ENCODE results near the gene GATA6.
"Not testable (repeated sequence)": the region's sequence is repeated elsewhere in the genome, so short reads cannot be mapped to it uniquely, and the experiment has no call there.

GATA6 gene

GRCh38 chr18:22176420-22177326 is 7.3 kb downstream of the GATA6 start:
- DNase-seq = peak; percentile 33
- in situ Hi-C loops (cut with HindIII; ENCODE audit: low pct_ligation_motif_present, low pct_unique_long_range_greater_than_20kb, low sequenced_read_pairs) = no loop called here

GRCh38 chr18:22177327-22177871 is 8.0 kb downstream of the GATA6 start:
- in situ Hi-C loops (cut with HindIII; ENCODE audit: low pct_ligation_motif_present, low pct_unique_long_range_greater_than_20kb, low sequenced_read_pairs) = no loop called here
- DNase-seq = no peak

GRCh38 chr18:22179174-22179573 is 9.8 kb downstream of the GATA6 start:
- in situ Hi-C loops (cut with HindIII; ENCODE audit: low pct_ligation_motif_present, low pct_unique_long_range_greater_than_20kb, low sequenced_read_pairs) = no loop called here
- no peak for DNase-seq

- no peak for DNase-seq
- in situ Hi-C loops (cut with HindIII; ENCODE audit: low pct_ligation_motif_present, low pct_unique_long_range_greater_than_20kb, low sequenced_read_pairs) = no loop called here
Measured at GRCh38 chr18:22179631-22180030, 10.2 kb downstream of the GATA6 start.

GRCh38 chr18:22180722-22181121 is 11.3 kb downstream of the GATA6 start:
- no peak for DNase-seq
- in situ Hi-C loops (cut with HindIII; ENCODE audit: low pct_ligation_motif_present, low pct_unique_long_range_greater_than_20kb, low sequenced_read_pairs) = no loop called here

GRCh38 chr18:22182884-22183697 is 13.7 kb downstream of the GATA6 start:
- in situ Hi-C loops (cut with HindIII; ENCODE audit: low pct_ligation_motif_present, low pct_unique_long_range_greater_than_20kb, low sequenced_read_pairs) = no loop called here
- no peak for DNase-seq

GRCh38 chr18:22183698-22184170 is 14.3 kb downstream of the GATA6 start:
- DNase-seq = no peak
- in situ Hi-C loops (cut with HindIII; ENCODE audit: low pct_ligation_motif_present, low pct_unique_long_range_greater_than_20kb, low sequenced_read_pairs) = no loop called here

- DNase-seq; in situ Hi-C loops (cut with HindIII; ENCODE audit: low pct_ligation_motif_present, low pct_unique_long_range_greater_than_20kb, low sequenced_read_pairs): not testable (repeated sequence)
Measured at GRCh38 chr18:22184573-22184972, 15.2 kb downstream of the GATA6 start.

GRCh38 chr18:22185273-22185672 is 15.9 kb downstream of the GATA6 start:
- DNase-seq = no peak
- in situ Hi-C loops (cut with HindIII; ENCODE audit: low pct_ligation_motif_present, low pct_unique_long_range_greater_than_20kb, low sequenced_read_pairs) = no loop called here

- in situ Hi-C loops (cut with HindIII; ENCODE audit: low pct_ligation_motif_present, low pct_unique_long_range_greater_than_20kb, low sequenced_read_pairs) = no loop called here
Measured at GRCh38 chr18:22185771-22186386, 16.5 kb downstream of the GATA6 start.

GRCh38 chr18:22186484-22186971 is 17.1 kb downstream of the GATA6 start:
- peak; percentile 45 for DNase-seq
- in situ Hi-C loops (cut with HindIII; ENCODE audit: low pct_ligation_motif_present, low pct_unique_long_range_greater_than_20kb, low sequenced_read_pairs) = no loop called here

More at GRCh38 chr18:22185771-22186386, 16.5 kb downstream of the GATA6 start:
- DNase-seq = no peak

GRCh38 chr18:22188559-22189267 is 19.3 kb downstream of the GATA6 start:
- in situ Hi-C loops (cut with HindIII; ENCODE audit: low pct_ligation_motif_present, low pct_unique_long_range_greater_than_20kb, low sequenced_read_pairs) = no loop called here
- no peak for DNase-seq

GRCh38 chr18:22189449-22190166 is 20.2 kb downstream of the GATA6 start:
- no peak for DNase-seq
- in situ Hi-C loops (cut with HindIII; ENCODE audit: low pct_ligation_motif_present, low pct_unique_long_range_greater_than_20kb, low sequenced_read_pairs) = no loop called here

- no peak for DNase-seq
- in situ Hi-C loops (cut with HindIII; ENCODE audit: low pct_ligation_motif_present, low pct_unique_long_range_greater_than_20kb, low sequenced_read_pairs) = no loop called here
Measured at GRCh38 chr18:22191346-22191695, 21.9 kb downstream of the GATA6 start.

GRCh38 chr18:22191923-22192322 is 22.5 kb downstream of the GATA6 start:
- no peak for DNase-seq
- in situ Hi-C loops (cut with HindIII; ENCODE audit: low pct_ligation_motif_present, low pct_unique_long_range_greater_than_20kb, low sequenced_read_pairs) = no loop called here

GRCh38 chr18:22193466-22193865 is 24.1 kb downstream of the GATA6 start:
- in situ Hi-C loops (cut with HindIII; ENCODE audit: low pct_ligation_motif_present, low pct_unique_long_range_greater_than_20kb, low sequenced_read_pairs) = no loop called here
- no peak for DNase-seq

GRCh38 chr18:22194151-22194598 is 24.8 kb downstream of the GATA6 start:
- DNase-seq = no peak
- in situ Hi-C loops (cut with HindIII; ENCODE audit: low pct_ligation_motif_present, low pct_unique_long_range_greater_than_20kb, low sequenced_read_pairs) = no loop called here
